PFSK-1 (cell line): ENCODE measurements around the gene FGF14.

Experiments used
- FOXP2 ChIP-seq: optimal IDR thresholded peaks from 2 replicates; pipeline ENCODE3; 2011; ENCODE audit warnings: borderline replicate concordance, control low read depth, inconsistent platforms; ENCODE audit not compliant: insufficient read depth; ENCODE audit errors: extremely low read length, extremely low read depth
- POLR2AphosphoS5 ChIP-seq: IDR thresholded peaks from 2 replicates; pipeline ENCODE4 v1.6.1; 2012; ENCODE audit warnings: low read depth, mild to moderate bottlenecking, control low read depth, low read length, moderate library complexity
- SIN3A ChIP-seq: IDR thresholded peaks from 2 replicates; pipeline ENCODE4 v1.6.1; 2012; ENCODE audit warnings: mild to moderate bottlenecking, low read length, moderate library complexity, borderline replicate concordance; ENCODE audit not compliant: insufficient read depth
- TAF1 ChIP-seq: IDR thresholded peaks from 2 replicates; pipeline ENCODE4 v1.6.1; 2012; ENCODE audit warnings: low read length, control low read depth, borderline replicate concordance; ENCODE audit not compliant: insufficient read depth
- TF ChIP-seq, protein P1 (sequence below), 2 experiments: IDR thresholded peaks; 2 replicates each; pipeline versions ENCODE4 v1.6.1 to v1.8.0; 2011 to 2012; ENCODE audit warnings: low read depth in 2 of 2, low read length in 2 of 2, control low read depth in 1 of 2, inconsistent platforms in 1 of 2, mild to moderate bottlenecking in 1 of 2, moderate library complexity in 1 of 2; ENCODE audit not compliant: insufficient read depth in 1 of 2

FGF14 gene

GRCh38 chr13:102273111-102273510 lies 128.7 kb downstream of the FGF14 start:
- TF ChIP-seq FOXP2 = no peak

DNA sequence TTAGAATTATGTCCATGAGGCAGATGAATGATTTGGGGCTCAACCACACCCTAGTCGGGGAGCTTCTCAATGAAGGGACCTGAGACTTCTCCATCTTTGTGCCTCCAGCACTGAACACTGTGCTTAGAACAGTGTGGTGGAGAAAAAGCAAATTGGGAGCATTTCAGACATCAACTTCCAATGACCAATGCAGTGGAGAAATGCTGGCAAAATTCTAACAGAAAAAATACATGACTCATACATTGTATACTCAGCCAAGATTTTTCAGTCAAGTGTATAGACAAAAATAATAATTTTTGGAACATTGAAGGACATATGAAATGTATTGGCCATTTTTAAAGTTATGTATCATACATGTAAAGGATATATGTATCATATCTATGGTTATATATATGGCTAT lies 134.7 kb downstream of the FGF14 start:
- TF ChIP-seq, protein P1, sequence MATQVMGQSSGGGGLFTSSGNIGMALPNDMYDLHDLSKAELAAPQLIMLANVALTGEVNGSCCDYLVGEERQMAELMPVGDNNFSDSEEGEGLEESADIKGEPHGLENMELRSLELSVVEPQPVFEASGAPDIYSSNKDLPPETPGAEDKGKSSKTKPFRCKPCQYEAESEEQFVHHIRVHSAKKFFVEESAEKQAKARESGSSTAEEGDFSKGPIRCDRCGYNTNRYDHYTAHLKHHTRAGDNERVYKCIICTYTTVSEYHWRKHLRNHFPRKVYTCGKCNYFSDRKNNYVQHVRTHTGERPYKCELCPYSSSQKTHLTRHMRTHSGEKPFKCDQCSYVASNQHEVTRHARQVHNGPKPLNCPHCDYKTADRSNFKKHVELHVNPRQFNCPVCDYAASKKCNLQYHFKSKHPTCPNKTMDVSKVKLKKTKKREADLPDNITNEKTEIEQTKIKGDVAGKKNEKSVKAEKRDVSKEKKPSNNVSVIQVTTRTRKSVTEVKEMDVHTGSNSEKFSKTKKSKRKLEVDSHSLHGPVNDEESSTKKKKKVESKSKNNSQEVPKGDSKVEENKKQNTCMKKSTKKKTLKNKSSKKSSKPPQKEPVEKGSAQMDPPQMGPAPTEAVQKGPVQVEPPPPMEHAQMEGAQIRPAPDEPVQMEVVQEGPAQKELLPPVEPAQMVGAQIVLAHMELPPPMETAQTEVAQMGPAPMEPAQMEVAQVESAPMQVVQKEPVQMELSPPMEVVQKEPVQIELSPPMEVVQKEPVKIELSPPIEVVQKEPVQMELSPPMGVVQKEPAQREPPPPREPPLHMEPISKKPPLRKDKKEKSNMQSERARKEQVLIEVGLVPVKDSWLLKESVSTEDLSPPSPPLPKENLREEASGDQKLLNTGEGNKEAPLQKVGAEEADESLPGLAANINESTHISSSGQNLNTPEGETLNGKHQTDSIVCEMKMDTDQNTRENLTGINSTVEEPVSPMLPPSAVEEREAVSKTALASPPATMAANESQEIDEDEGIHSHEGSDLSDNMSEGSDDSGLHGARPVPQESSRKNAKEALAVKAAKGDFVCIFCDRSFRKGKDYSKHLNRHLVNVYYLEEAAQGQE (IDR thresholded peaks at IDR 0.05; ENCODE audit: insufficient read depth in 1 of 2, low read depth in 2 of 2, low read length in 2 of 2) = no peak
- no peak for TF ChIP-seq POLR2AphosphoS5
- TF ChIP-seq TAF1 = no peak
- TF ChIP-seq FOXP2 = no peak
- no peak for TF ChIP-seq SIN3A

GRCh38 chr13:102261809-102262208 lies 140.0 kb downstream of the FGF14 start:
- TF ChIP-seq FOXP2 = no peak
- TF ChIP-seq TAF1 = no peak
- TF ChIP-seq POLR2AphosphoS5 = no peak

DNA sequence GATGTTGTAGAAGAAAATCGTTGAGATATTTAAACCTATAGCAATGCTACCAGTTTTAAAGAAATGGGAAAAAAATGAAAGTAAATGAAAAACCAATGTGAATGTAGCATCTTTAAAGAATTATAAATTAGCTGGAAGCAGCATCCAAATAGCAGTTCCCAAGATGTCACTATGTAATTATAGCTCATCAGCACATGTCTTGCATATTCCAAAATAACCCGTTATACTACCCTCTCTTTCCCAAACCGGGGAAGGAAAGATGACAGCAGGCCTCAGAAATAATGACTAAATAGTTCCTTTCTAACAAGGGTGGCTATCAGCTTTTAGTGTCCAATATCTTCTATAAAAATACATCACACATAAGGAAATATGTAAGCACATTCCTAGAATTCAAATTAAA lies 140.5 kb downstream of the FGF14 start:
- TF ChIP-seq, protein P1 (IDR thresholded peaks at IDR 0.05; ENCODE audit: insufficient read depth in 1 of 2, low read depth in 2 of 2, low read length in 2 of 2) = no peak
- TF ChIP-seq SIN3A (no peak), TAF1 (no peak), FOXP2 (no peak), POLR2AphosphoS5 (no peak)

GRCh38 chr13:102260256-102260655 lies 141.6 kb downstream of the FGF14 start:
- TF ChIP-seq, protein P1 (IDR thresholded peaks at IDR 0.05; ENCODE audit: insufficient read depth in 1 of 2, low read depth in 2 of 2, low read length in 2 of 2) = no peak
- TF ChIP-seq TAF1 (no peak), SIN3A (no peak), FOXP2 (no peak), POLR2AphosphoS5 (no peak)

DNA sequence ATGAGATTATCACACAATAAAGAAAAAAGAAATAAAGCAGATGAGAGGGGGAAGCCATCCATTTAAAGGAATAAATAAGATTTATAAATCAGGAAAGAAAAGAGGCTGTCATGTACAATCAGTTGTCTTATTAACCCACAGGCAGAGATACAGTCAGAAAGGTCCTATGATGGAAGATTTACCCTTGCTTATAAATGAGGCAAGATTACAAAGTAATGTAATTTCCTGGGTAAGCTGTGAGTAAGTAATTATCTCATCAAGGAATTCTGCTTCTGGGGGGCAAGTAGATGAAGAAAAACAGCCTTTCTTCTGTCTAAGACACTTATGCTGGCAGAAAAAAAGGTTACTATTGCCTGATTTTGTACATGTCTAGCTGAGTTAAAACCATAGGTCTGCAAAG lies 146.4 kb downstream of the FGF14 start:
- TF ChIP-seq SIN3A = no peak

DNA sequence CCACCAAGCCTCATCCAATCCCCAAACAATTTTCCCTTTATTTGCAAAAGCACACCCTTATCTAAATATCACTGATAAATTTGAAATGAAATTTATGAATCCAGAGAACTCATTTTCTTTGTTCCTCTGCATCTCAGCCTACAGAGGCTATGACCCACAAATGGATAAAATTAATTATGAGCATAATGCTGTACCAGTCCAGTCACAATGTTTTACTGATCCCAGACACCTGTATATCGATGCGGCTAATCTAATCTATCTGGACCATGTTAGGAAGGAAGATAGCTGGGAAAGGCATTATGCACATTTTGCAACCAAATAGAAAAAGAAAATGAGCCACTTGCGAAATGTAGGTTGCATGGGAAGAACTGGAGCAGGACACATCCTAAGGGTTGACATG lies 150.0 kb downstream of the FGF14 start:
- no peak for TF ChIP-seq FOXP2
- no peak for TF ChIP-seq POLR2AphosphoS5
- TF ChIP-seq TAF1 = no peak
- no peak for TF ChIP-seq SIN3A
- TF ChIP-seq, protein P1 (IDR thresholded peaks at IDR 0.05; ENCODE audit: insufficient read depth in 1 of 2, low read depth in 2 of 2, low read length in 2 of 2) = no peak
